ENCODE results near the gene CAND1.
"Not testable (repeated sequence)": the region's sequence is repeated elsewhere in the genome, so short reads cannot be mapped to it uniquely, and the experiment has no call there.

The CAND1 gene

GRCh38 chr12:67284561-67284960 lies 15.4 kb downstream of the CAND1 start:
- DNase-seq, result no peak

GRCh38 chr12:67286257-67286656 lies 17.1 kb downstream of the CAND1 start:
- no peak for DNase-seq

- DNase-seq, result no peak
Measured at GRCh38 chr12:67287311-67287710, 18.2 kb downstream of the CAND1 start.

GRCh38 chr12:67288561-67288960 lies 19.4 kb downstream of the CAND1 start:
- no peak for DNase-seq

GRCh38 chr12:67290378-67290777 lies 21.2 kb downstream of the CAND1 start:
- DNase-seq, result no peak

DNA sequence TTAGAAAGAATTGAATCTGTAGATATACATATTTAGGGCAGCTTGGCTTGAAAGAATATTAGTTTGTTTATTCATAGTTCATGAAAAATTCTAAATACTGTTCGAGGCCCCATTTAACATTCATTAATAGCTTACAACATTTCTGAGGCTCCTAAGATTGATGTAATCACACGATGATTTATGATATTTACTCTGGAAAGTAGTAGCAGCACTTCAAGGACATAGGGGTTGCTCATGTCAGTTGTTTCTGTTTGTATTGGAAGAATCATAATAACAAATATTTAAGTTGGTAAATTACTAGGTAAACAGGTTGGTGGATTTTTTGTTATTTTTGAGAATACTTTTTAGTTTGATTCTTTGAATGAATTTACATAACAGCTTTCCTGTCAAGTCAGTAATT lies 30.4 kb downstream of the CAND1 start:
- DNase-seq, result no peak

DNA sequence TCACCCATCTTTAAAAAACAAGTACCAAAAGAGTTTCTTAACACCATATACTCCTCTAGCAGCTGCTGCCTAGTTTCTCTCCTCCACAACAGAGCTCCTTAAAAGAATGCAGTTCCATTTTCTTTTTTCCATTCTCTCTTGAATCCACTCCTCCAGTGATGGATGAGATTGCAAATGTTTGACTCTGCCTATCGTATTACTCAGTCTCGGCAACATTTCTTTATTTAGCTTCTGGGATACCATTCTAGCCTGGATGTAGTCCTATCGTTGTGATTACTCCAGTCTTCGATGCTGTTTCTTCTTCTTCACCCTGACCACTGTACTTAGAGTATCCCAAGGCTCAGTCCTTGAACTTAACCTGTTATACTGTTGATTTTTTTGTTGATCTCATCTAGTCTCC lies 30.8 kb downstream of the CAND1 start:
- DNase-seq, result no peak

- no peak for DNase-seq
Measured at GRCh38 chr12:67302162-67302561, 33.0 kb downstream of the CAND1 start.

DNA sequence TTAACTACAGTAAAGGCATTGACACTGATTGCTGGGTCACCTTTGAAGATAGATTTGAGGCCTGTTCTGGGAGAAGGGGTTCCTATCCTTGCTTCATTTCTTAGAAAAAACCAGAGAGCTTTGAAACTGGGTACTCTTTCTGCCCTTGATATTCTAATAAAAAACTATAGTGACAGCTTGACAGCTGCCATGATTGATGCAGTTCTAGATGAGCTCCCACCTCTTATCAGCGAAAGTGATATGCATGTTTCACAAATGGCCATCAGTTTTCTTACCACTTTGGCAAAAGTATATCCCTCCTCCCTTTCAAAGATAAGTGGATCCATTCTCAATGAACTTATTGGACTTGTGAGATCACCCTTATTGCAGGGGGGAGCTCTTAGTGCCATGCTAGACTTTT lies 36.4 kb downstream of the CAND1 start:
- DNase-seq, result no peak

GRCh38 chr12:67306712-67307111 lies 37.6 kb downstream of the CAND1 start:
- no peak for DNase-seq

GRCh38 chr12:67315661-67316060 lies 46.5 kb downstream of the CAND1 start:
- no peak for DNase-seq

GRCh38 chr12:67318786-67319185 lies 49.6 kb downstream of the CAND1 start:
- no peak for DNase-seq

DNA sequence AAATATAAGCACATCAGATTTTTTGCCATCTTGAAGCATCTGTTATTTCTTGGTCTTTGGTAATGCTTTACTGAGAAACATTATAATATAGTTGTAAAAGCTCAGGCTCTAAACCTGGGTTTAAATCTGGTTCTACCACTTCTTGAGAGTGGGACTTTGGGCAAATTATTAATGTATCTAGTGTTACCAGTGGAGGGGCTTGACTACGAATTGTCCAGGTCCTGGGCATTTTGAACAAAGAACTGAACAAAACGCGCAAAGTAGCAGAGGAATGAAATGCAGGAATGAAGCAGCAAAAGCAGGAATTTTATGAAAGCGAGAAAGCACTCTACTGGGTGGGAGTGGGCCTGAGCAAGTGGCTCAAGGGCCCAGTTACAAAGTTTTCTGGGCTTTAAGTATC lies 50.8 kb downstream of the CAND1 start:
- DNase-seq, result no peak

DNA sequence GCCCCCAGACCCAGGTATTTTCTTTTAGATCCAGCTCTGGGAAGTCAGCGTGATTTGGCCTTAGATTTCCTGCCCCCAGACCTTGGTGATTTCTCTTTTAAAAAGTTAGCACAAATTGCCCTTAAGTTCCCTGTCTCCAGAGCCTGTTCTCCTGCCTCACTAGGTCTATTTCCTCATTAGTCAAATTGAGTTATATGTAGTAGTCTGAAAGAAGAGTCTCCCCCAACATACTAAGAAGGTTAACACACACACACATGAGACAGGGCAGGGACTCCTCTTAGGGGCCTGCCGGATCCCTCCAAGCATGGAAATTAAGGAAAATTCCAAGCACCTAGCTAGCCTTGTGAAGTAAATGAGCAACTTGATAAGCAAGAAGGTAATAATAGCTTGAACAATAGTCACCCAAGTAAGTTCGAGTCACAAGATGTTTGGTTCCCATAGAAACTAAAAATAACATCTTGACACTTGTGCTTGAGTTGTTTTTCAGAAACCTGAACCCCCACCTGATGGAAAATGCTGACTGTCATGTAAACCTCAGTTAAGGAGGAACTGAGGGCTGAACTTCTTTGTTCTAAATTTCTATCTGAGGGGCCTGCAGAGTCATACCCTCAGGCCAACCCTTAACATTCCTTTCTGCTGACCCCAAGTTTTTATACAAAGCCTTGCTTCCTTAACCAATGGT lies 51.6 kb downstream of the CAND1 start:
- DNase-seq, result no peak

DNA sequence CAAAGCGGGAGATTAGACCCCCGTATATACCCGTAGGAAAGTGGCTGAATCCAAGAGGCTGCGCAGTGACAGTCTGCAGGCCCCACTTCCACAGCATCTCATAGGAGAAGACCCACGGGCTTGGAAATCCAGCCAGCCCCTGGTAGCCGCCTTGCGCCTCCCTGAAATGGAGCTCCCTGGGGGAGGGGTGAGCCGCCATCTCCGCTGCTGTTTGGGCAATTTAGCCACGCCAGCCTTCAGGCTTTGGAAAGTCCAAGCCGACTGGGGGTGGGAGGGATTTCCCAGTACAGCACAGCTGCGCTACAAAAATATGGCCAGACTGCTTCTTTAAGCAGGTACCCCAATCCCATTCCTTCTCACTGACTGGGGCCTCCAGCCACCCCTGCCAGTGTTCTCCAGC lies 53.4 kb downstream of the CAND1 start:
- DNase-seq, result no peak

GRCh38 chr12:67323007-67323406 lies 53.8 kb downstream of the CAND1 start:
- DNase-seq, result no peak

DNA sequence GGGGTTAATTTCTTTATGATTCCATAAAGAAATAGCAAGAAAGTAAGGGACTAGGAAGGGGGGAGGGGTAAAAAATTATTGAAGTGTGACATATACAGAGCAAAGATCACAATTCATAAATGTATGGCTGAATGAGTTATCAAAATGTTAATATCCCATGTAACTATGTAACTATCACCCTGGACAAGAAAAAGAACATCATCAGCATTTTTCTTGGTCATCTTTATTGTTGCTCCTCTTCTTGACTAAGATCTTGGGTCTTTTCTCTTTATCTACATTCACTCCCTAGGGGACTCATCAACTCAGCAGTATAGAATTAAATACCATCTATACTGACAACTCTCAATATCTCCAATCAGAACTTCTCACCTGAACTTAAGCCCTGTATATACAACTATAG lies 57.5 kb downstream of the CAND1 start:
- no peak for DNase-seq

- no peak for DNase-seq
Measured at GRCh38 chr12:67327466-67327865, 58.3 kb downstream of the CAND1 start.

- no peak for DNase-seq
Measured at GRCh38 chr12:67331123-67331522, 62.0 kb downstream of the CAND1 start.

DNA sequence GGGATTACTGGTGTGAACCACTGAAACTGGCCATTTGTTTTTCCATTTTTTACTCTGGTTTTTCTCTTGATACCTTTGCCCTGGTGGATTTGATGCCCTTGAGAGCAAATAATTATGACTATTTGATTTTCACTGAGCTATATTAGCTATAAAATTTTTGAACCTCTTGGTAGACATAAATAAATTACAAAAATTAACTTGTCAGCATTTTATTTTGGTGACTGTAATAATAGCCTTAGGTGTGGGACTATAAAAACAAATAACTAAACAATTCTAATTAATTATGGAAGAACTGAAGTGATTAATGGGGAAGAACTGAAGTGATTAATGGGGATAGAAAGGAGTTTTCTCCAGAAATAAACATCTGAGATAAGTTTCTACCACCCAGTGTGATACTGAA lies 62.7 kb downstream of the CAND1 start:
- no peak for DNase-seq

DNA sequence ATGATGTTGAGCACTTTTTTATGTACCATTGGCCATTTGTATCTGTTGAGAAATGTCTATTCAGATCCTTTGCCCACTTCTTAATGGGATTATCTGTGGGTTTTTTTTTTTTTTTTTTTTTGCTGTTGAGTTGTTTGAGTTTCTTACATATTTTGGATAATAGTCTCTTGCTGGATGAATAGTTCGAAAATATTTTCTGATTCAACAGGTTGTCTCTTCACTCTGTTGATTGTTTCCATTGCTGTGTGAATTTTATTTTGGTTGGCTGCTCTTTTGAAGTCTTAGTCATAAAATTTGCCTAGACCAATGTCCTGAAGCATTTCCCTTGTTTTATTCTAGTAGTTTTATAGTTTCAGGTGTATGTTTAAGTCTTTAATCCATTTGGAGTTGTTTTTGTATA lies 64.5 kb downstream of the CAND1 start:
- no peak for DNase-seq

GRCh38 chr12:67338426-67338825 lies 69.3 kb downstream of the CAND1 start:
- DNase-seq, result no peak

DNA sequence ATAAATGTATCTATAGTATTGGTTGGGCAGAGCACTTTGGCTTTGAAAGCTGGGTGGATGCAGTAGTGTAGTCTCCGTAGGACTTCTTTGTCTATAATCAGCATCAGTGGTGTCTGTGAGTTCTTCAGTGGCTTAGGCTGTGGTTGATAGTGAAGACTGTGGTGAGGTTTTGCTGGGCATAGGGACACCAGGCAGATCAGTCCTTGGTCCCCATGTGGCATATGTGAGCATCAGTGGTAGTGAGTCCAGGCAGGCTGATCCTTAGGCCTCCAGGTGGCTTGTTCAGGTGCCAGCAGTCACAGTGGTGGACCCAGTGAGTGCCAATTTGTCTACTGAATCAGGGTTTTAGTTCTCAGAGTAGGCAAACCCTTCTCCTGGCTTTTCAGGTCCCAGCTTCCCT lies 70.4 kb downstream of the CAND1 start:
- no peak for DNase-seq

DNA sequence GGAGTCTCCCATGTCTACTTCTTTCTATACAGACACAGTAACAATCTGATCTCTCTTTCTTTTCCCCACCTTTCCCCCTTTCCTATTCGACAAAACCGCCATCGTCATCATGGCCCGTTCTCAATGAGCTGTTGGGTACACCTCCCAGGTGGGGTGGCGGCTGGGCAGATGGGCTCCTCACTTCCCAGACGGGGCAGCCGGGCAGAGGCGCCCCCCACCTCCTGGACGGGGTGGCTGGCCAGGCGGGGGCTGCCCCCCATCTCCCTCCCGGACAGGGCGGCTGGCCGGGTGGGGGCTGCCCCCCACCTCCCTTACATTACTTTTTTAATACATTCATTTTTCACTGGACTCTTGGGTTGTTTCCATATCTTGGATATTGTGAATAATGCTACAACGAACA lies 71.9 kb downstream of the CAND1 start:
- DNase-seq, result not testable (repeated sequence)

- no peak for DNase-seq
Measured at GRCh38 chr12:67344979-67345710, 76.0 kb downstream of the CAND1 start.
